ENCODE data around the gene ATR. TPM values are rescaled to one million over a fixed set of nuclear protein-coding genes. Genes with fewer than 3 reads are reported as not detected.

ATR gene
- total RNA-seq, 1 experiment from 2014 or later = 24.7 TPM

GRCh38 chr3:142424754-142425153 lies 153.8 kb downstream of the ATR start:
- CTCF ChIA-PET = no interaction called here
- TF ChIP-seq POLR2AphosphoS5 (IDR thresholded peaks at IDR 0.05; ENCODE audit: low read depth, low read length) = no peak
- no peak for TF ChIP-seq YY1 (IDR thresholded peaks at IDR 0.05; ENCODE audit: extremely low read depth, insufficient replicate concordance, low read depth, low read length)
- TF ChIP-seq SIN3A (IDR thresholded peaks at IDR 0.05; ENCODE audit: low read depth) = no peak
- TF ChIP-seq POLR2A (IDR thresholded peaks at IDR 0.05; ENCODE audit: borderline replicate concordance, extremely low read depth, insufficient read depth, insufficient read length) = no peak
- TF ChIP-seq CBX3 (IDR thresholded peaks at IDR 0.05; ENCODE audit: low read depth) = no peak
- TF ChIP-seq ZFX (IDR thresholded peaks at IDR 0.05) = no peak
- TF ChIP-seq FOSL1 (IDR thresholded peaks at IDR 0.05; ENCODE audit: low read depth) = no peak
- TF ChIP-seq EZH2phosphoT487 (IDR thresholded peaks at IDR 0.05; ENCODE audit: borderline replicate concordance) = no peak
- TF ChIP-seq SP1 (IDR thresholded peaks at IDR 0.05; ENCODE audit: low read depth) = no peak
- TF ChIP-seq ZBTB33 (IDR thresholded peaks at IDR 0.05; ENCODE audit: extremely low read depth, insufficient replicate concordance, low read length) = no peak
- TF ChIP-seq TCF7L2 (IDR thresholded peaks at IDR 0.05; ENCODE audit: borderline replicate concordance, extremely low read depth, insufficient read depth, insufficient read length) = no peak
- TF ChIP-seq ZNF274 (IDR thresholded peaks at IDR 0.05; ENCODE audit: low read depth, low read length) = no peak
- TF ChIP-seq ELF1 (IDR thresholded peaks at IDR 0.05; ENCODE audit: borderline replicate concordance, low read depth) = no peak
- Histone ChIP-seq H3K9me2 (ENCODE audit: insufficient read depth) (no peaks in the 10 kb centered on the region), H3K4me1 (ENCODE audit: control insufficient read depth in 1 of 2, insufficient read depth in 2 of 2, low read length in 2 of 2) (no peaks in the 10 kb centered on the region), H3K79me2 (ENCODE audit: insufficient read depth, low read length) (no peaks in the 10 kb centered on the region), H3K27me3 (ENCODE audit: insufficient read depth, low read length) (no peaks in the 10 kb centered on the region), H2AFZ (ENCODE audit: low read depth, low read length, poor library complexity, severe bottlenecking) (no peak overlapping the region), H3K27ac (ENCODE audit: low read depth, low read length) (no peak overlapping the region), H3K4me2 (ENCODE audit: low read length) (no peak overlapping the region), H4K20me1 (ENCODE audit: insufficient read depth) (no peaks in the 10 kb centered on the region), H3K36me3 (ENCODE audit: control insufficient read depth in 1 of 2, insufficient read depth in 2 of 2, low read length in 2 of 2) (no peaks in the 10 kb centered on the region), H3K9me3 (ENCODE audit: control insufficient read depth in 1 of 2, insufficient read depth in 1 of 2, low read depth in 1 of 2, low read length in 2 of 2) (no peaks in the 10 kb centered on the region), H3K9ac (ENCODE audit: low read length) (no peak overlapping the region), H3K4me3 (replicated peaks in 1 of 2; ENCODE audit: low read depth in 1 of 2, low read length in 2 of 2) (no peak overlapping the region)
- intact Hi-C loops (cut with micrococcal nuclease) = no loop called here
- POLR2A ChIA-PET = no interaction called here
- DNase-seq (ENCODE audit: low read depth, low spot score) = no peak
- ATAC-seq = no peak
- BruUV-seq (replicated peaks) = no TSS peak
- RAD21 ChIA-PET (ENCODE audit: low non-redundant PET in 1 of 2, low total read pairs in 2 of 2, uncharacterized antibody in 2 of 2, unreplicated experiment in 2 of 2) = no interaction called here

Data from HCT116 (cell line).